Esophagus muscularis mucosa (tissue), 3 donors: Measurements from ENCODE around the gene SRGAP3.

Experiments
- POLR2A ChIP-seq: fragments of 450-650 bp; IDR thresholded peaks from one replicate; pipeline ENCODE4 v1.6.1; 2017; ENCODE audit warnings: antibody characterized with exemption, moderate library complexity, mild to moderate bottlenecking, low read depth
- POLR2AphosphoS5 ChIP-seq, 2 donors: sonication (generic); formaldehyde crosslinking; IDR thresholded peaks; one replicate each; pipeline ENCODE4 v1.6.1; 2017; ENCODE audit warnings: antibody characterized with exemption in 2 of 2
- TF ChIP-seq, protein P1 (sequence below), 3 experiments: fragments of 200-600 bp in 2 of 3; fragments of 450-650 bp in 1 of 3; sonication (generic) in 2 of 3; IDR thresholded peaks; one replicate each; pipeline ENCODE4 v1.5.1; 2017 to 2019; ENCODE audit warnings: antibody characterized with exemption in 3 of 3, mild to moderate bottlenecking in 2 of 3, moderate library complexity in 1 of 3

DNA sequence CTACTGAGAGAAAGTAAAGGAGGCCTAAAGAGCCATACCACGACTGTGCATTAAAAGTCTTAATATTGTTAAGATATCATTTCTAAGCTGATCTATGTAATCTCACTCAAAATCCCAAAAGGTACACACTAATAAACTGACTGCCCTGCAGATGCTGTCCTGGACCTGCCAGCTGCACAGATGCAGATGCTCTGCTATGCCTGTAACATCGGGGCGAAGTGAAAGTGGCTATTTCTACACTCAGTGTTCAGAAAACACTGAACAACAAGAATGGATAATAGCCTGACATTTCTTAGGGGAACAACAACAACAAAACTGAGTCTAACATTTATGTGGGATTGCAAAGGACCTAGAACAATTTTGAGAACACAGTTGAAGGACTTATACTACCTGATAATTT, 318.1 kb downstream of the SRGAP3 start:
- TF ChIP-seq, protein P1, sequence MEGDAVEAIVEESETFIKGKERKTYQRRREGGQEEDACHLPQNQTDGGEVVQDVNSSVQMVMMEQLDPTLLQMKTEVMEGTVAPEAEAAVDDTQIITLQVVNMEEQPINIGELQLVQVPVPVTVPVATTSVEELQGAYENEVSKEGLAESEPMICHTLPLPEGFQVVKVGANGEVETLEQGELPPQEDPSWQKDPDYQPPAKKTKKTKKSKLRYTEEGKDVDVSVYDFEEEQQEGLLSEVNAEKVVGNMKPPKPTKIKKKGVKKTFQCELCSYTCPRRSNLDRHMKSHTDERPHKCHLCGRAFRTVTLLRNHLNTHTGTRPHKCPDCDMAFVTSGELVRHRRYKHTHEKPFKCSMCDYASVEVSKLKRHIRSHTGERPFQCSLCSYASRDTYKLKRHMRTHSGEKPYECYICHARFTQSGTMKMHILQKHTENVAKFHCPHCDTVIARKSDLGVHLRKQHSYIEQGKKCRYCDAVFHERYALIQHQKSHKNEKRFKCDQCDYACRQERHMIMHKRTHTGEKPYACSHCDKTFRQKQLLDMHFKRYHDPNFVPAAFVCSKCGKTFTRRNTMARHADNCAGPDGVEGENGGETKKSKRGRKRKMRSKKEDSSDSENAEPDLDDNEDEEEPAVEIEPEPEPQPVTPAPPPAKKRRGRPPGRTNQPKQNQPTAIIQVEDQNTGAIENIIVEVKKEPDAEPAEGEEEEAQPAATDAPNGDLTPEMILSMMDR (IDR thresholded peaks at IDR 0.05) = no peak
- TF ChIP-seq POLR2A (no peak), POLR2AphosphoS5 (IDR thresholded peaks at IDR 0.05) (no peak)
